Ishikawa (cell line): Measurements from ENCODE around the gene IP6K3.

Source experiments
- CREB1 ChIP-seq: IDR thresholded peaks from 2 replicates; pipeline ENCODE4 v1.6.1; 2012; ENCODE audit warnings: low read depth
- EGR1 ChIP-seq: IDR thresholded peaks from 2 replicates; pipeline ENCODE4 v1.6.1; 2012
- EP300 ChIP-seq: IDR thresholded peaks from 2 replicates; pipeline ENCODE4 v1.6.1; 2012; ENCODE audit warnings: borderline replicate concordance
- NFIC ChIP-seq: IDR thresholded peaks from 2 replicates; pipeline ENCODE4 v1.6.1; 2012
- RAD21 ChIP-seq: IDR thresholded peaks from 2 replicates; pipeline ENCODE4 v1.6.1; 2012; ENCODE audit warnings: low read depth
- TAF1 ChIP-seq: IDR thresholded peaks from 2 replicates; pipeline ENCODE4 v1.6.1; 2012; ENCODE audit warnings: low read depth, mild to moderate bottlenecking
- TEAD4 ChIP-seq: IDR thresholded peaks from 2 replicates; pipeline ENCODE4 v1.6.1; 2012
- TF ChIP-seq, protein P1 (sequence below): IDR thresholded peaks from 2 replicates; pipeline ENCODE4 v1.6.1; 2012; ENCODE audit warnings: low read depth, mild to moderate bottlenecking
- TF ChIP-seq, protein P2 (sequence below): IDR thresholded peaks from 2 replicates; pipeline ENCODE4 v1.6.1; 2012

DNA sequence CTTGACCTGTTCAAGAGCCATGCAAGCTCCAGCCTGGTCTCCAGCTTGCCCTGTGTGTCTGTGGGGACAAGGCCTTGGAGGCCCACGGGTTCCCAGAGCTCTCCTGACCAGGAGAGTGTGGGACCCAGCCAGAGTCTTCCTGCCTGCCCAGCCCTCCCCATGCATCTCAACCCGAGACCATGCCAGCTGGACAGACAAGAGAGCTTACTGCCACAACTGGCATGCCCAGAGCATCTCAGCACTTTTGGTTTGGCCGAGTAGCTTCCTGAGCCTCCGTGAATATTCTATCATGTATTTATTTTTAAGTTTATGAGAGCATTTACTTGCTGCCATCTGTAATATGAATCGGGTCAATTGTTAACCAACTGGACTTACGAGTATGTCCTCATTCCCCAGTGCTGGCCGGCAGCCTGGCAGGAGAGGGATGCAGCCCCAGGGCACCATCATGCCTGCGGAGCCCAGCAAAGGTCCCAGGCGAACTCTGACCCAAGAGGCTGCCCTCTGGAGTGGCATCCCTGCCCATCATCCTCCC, 14.9 kb downstream of the IP6K3 start:
- no peak for TF ChIP-seq NFIC
- no peak for TF ChIP-seq TEAD4
- no peak for TF ChIP-seq RAD21
- no peak for TF ChIP-seq TAF1
- TF ChIP-seq, protein P1, sequence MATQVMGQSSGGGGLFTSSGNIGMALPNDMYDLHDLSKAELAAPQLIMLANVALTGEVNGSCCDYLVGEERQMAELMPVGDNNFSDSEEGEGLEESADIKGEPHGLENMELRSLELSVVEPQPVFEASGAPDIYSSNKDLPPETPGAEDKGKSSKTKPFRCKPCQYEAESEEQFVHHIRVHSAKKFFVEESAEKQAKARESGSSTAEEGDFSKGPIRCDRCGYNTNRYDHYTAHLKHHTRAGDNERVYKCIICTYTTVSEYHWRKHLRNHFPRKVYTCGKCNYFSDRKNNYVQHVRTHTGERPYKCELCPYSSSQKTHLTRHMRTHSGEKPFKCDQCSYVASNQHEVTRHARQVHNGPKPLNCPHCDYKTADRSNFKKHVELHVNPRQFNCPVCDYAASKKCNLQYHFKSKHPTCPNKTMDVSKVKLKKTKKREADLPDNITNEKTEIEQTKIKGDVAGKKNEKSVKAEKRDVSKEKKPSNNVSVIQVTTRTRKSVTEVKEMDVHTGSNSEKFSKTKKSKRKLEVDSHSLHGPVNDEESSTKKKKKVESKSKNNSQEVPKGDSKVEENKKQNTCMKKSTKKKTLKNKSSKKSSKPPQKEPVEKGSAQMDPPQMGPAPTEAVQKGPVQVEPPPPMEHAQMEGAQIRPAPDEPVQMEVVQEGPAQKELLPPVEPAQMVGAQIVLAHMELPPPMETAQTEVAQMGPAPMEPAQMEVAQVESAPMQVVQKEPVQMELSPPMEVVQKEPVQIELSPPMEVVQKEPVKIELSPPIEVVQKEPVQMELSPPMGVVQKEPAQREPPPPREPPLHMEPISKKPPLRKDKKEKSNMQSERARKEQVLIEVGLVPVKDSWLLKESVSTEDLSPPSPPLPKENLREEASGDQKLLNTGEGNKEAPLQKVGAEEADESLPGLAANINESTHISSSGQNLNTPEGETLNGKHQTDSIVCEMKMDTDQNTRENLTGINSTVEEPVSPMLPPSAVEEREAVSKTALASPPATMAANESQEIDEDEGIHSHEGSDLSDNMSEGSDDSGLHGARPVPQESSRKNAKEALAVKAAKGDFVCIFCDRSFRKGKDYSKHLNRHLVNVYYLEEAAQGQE: no peak
- TF ChIP-seq EGR1: no peak
- no peak for TF ChIP-seq EP300
- no peak for TF ChIP-seq CREB1
- TF ChIP-seq, protein P2, sequence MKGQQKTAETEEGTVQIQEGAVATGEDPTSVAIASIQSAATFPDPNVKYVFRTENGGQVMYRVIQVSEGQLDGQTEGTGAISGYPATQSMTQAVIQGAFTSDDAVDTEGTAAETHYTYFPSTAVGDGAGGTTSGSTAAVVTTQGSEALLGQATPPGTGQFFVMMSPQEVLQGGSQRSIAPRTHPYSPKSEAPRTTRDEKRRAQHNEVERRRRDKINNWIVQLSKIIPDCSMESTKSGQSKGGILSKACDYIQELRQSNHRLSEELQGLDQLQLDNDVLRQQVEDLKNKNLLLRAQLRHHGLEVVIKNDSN: no peak
